Common myeloid progenitor, CD34-positive (primary cell): ENCODE results near the gene ARAF.

ENCODE experiments used
- CTCF ChIA-PET: fragments of 350-600 bp; sonication (Branson Sonifier 250); formaldehyde crosslinking; loops from one replicate; lab custom pipeline; 2021; ENCODE audit warnings: antibody characterized with exemption; lab: Charles Lee
- POLR2A ChIA-PET: fragments of 350-600 bp; sonication (Branson Sonifier 250); formaldehyde crosslinking; loops from one replicate; lab custom pipeline; 2021; ENCODE audit warnings: antibody characterized with exemption; lab: Charles Lee
- DNase-seq, 3 donors: peaks; one replicate each; pipeline versions ENCODE4 v3.0.0 to v3.0.0-alpha.2; 2013
- H3K27ac ChIP-seq, 2 experiments: 1 replicate in 1 of 2; 2 replicates in 1 of 2; pipeline ENCODE4 v1.7.0; 2013; ENCODE audit warnings: inconsistent platforms in 2 of 2, low read length in 2 of 2, mild to moderate bottlenecking in 2 of 2, low read depth in 1 of 2, moderate library complexity in 1 of 2; ENCODE audit not compliant: severe bottlenecking in 2 of 2, insufficient read depth in 1 of 2, poor library complexity in 1 of 2
- H3K27me3 ChIP-seq, 5 experiments: replicated peaks in 2 of 5; 1 replicate in 3 of 5; 2 replicates in 2 of 5; pipeline versions ENCODE4 v1.6.1 to v1.7.0; 2013; ENCODE audit warnings: low read length in 4 of 5, mild to moderate bottlenecking in 2 of 5, moderate library complexity in 2 of 5, inconsistent platforms in 1 of 5; ENCODE audit not compliant: insufficient read depth in 5 of 5, control insufficient read depth in 4 of 5
- H3K36me3 ChIP-seq, 4 experiments: 1 replicate in 2 of 4; 2 replicates in 2 of 4; pipeline versions ENCODE4 v1.6.1 to v1.7.0; 2013; ENCODE audit warnings: low read length in 3 of 4, control low read depth in 1 of 4, mild to moderate bottlenecking in 1 of 4; ENCODE audit not compliant: control insufficient read depth in 4 of 4, insufficient read depth in 4 of 4
- H3K4me1 ChIP-seq, 4 experiments: 1 replicate in 3 of 4; 2 replicates in 1 of 4; pipeline versions ENCODE4 v1.6.1 to v1.7.1; 2013; ENCODE audit warnings: low read length in 3 of 4, mild to moderate bottlenecking in 3 of 4, control low read depth in 1 of 4, inconsistent platforms in 1 of 4, moderate library complexity in 1 of 4; ENCODE audit not compliant: control insufficient read depth in 4 of 4, insufficient read depth in 4 of 4; ENCODE audit errors: control extremely low read depth in 1 of 4
- H3K4me3 ChIP-seq, 7 experiments: 1 replicate in 4 of 7; 2 replicates in 3 of 7; pipeline versions ENCODE4 v1.5.1 to v1.7.0; 2013; ENCODE audit warnings: mild to moderate bottlenecking in 7 of 7, low read length in 6 of 7, moderate library complexity in 6 of 7, inconsistent platforms in 2 of 7, low read depth in 2 of 7, control low read depth in 1 of 7; ENCODE audit not compliant: insufficient read depth in 4 of 7, control insufficient read depth in 1 of 7; ENCODE audit errors: extremely low read depth in 1 of 7
- H3K9me3 ChIP-seq, 5 experiments: 1 replicate in 4 of 5; 2 replicates in 1 of 5; pipeline versions ENCODE4 v1.6.1 to v1.7.1; 2013; ENCODE audit warnings: low read length in 4 of 5, mild to moderate bottlenecking in 2 of 5, inconsistent platforms in 1 of 5, low read depth in 1 of 5, moderate library complexity in 1 of 5; ENCODE audit not compliant: control insufficient read depth in 4 of 5, insufficient read depth in 2 of 5; ENCODE audit errors: control extremely low read depth in 1 of 5
- WGBS: methylation state at CpG from one replicate; pipeline ENCODE4 v1.1.5; 2013; ENCODE audit not compliant: insufficient coverage; 5-methylcytosine and 5-hydroxymethylcytosine counted together

ARAF gene

DNA sequence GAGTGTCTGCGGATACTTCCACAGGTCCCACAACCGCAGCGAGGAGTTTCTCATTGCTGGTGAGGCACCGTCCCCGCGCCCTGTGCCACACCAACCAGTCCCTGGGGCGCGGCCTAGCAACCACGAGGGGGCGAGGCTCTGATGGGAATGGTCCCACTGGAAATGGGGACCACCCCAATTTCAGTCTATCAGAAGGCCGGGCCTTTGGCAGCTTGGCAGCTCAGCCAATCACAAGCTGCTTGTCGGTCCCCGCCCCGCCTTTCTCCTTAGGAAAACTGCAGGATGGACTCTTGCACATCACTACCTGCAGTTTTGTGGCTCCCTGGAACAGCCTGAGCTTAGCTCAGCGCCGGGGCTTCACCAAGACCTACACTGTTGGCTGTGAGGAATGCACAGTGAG, 24.3 kb downstream of the ARAF start:
- ChIA-PET CTCF (no interaction called here), POLR2A (no interaction called here)
- Histone ChIP-seq H3K36me3 (peaks cover 0 to 13% (median 5%) of the 10 kb centered on the region in 4 experiments), H3K4me3 (no peak overlapping the region), H3K27ac (no peak overlapping the region), H3K4me1 (peaks cover 5 to 23% (median 16%) of the 10 kb centered on the region in 4 experiments), H3K9me3 (no peaks in the 10 kb centered on the region), H3K27me3 (peaks cover 0 to 2% (median 0%) of the 10 kb centered on the region in 5 experiments)
- WGBS = 84% methylated on average over 16 of the region's 16 CpGs
- DNase-seq = no peak

DNA sequence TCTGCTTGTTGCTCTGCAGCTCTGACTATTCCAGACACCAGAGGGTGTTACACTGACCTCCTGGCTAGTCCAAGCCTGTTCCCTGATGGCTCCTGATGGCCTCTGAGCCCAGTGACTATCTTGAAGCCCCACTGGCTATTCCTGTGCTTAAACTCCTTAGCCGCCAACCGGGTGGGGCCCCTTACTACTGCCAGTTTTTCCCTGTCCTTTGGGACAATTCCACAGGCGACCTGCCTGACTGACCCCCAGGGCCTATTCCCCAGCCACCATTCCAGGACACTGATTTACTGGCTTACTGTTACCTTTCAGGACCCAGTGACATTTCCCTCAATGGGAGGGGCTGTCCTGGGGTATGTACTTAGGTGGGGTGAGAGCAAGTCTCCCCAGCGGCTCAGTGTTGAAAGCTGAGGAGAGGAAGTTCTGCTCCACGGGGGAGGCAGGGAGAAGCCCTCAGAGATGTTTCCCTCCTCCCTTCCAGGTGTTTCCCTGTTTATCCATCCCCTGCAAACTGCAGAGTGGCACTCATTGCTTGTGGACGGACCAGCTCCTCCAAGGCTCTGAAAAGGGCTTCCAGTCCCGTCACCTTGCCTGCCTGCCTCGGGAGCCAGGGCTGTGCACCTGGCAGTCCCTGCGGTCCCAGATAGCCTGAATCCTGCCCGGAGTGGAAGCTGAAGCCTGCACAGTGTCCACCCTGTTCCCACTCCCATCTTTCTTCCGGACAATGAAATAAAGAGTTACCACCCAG, 25.2 kb downstream of the ARAF start:
- DNase-seq = no peak
- H3K27me3 ChIP-seq = peaks cover 0 to 2% (median 0%) of the 10 kb centered on the region in 5 experiments
- ChIA-PET CTCF (interaction anchor here (0.5 kb wide), 1 partner anchor 1982 kb away, joined by 3 read pairs; no protein-coding TSS in a partner anchor), POLR2A (no interaction called here)
- no peak overlapping the region for H3K4me3 ChIP-seq
- 89% methylated on average over 9 of the region's 11 CpGs for WGBS
- no peaks in the 10 kb centered on the region for H3K9me3 ChIP-seq
- peaks cover 5 to 23% (median 16%) of the 10 kb centered on the region in 4 experiments for H3K4me1 ChIP-seq
- peaks cover 0 to 13% (median 5%) of the 10 kb centered on the region in 4 experiments for H3K36me3 ChIP-seq
- no peak overlapping the region for H3K27ac ChIP-seq

DNA sequence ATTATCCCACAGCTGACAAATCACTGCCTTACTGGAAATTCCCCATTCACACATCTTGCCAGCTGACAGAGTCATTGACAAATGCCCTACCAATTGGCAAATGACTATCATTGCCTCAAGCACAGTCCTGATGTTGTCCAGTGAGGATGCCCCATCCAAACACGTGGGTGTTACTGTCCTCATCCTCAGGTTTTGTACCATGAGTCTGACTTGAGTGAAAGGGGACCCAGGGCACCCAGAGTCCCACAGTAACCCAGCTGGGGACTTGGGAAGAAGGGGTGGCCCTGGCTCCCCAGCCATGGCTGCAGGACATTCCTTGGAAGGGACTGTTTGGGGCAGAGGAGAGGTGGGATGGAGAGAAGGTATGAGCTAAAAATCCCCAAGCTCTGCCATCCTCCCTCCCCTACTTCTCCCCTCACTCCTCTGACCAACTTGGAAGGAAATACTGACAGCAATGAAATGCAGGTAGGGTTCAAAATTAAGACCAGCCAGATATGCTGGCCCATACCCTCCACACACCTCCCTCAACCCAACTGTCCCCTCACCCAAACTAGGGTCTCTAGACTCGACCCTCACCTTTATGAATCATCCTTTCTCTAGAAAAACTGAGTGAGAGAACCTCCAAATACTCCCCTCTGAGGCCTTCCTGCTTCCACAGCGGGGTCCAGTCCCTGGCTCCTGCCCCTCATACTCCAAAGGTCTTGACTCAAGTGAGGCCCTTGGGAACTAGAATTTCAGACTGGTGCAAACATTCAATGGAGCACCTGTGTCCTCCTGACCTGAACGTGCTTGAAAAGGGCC, 26.3 kb downstream of the ARAF start:
- Histone ChIP-seq H3K4me3 (no peak overlapping the region), H3K27ac (no peak overlapping the region), H3K36me3 (peaks cover 0 to 13% (median 5%) of the 10 kb centered on the region in 4 experiments), H3K27me3 (peaks cover 0 to 2% (median 0%) of the 10 kb centered on the region in 5 experiments), H3K4me1 (peaks cover 0 to 15% (median 12%) of the 10 kb centered on the region in 4 experiments), H3K9me3 (no peaks in the 10 kb centered on the region)
- no peak for DNase-seq
- WGBS = 50% methylated on average over 4 of the region's 4 CpGs
- ChIA-PET POLR2A (no interaction called here), CTCF (no interaction called here)

DNA sequence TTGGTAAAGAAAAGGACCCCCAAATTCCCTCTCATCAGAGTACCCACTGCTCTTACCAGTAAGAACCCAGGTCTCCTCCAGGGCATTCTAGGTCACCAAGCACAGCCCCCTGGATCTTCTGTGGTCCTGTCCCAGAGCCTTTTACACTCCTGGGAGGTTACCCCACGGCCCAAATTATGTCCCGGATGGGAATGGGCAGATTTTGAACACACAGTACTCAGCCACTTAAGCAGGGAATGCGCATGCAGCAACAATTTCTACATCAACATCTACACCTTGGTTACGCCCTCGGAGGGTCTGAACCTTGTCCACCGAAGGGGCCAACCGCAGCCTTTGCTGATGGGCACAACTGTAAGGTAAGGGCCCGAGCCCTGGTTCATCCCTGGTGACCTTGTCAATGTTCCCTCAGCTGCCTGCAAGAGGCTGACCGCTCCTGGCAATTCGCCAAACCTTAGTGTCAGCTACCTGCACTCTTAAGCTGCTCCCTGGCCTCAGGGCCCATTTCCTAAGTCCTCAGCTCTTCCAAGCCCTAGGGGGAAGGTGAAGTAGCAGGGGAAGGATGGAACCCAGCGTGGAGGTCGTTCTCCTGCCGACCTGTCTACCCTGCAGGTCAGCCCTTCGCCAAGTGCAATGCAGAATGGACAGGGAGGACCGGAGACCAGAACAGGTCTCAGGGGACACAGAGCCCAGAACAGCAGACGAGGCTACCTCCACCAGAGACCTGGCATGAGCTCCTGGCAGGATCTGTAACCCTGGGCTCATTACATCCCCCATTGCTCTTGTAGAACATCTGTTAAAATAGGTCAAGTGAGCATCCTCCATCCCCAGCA, 27.1 kb downstream of the ARAF start:
- DNase-seq = no peak
- ChIA-PET POLR2A (no interaction called here), CTCF (interaction anchor here (0.7 kb wide), 1 partner anchor 41 kb away, joined by 4 read pairs; the partner anchor contains the start of gene CFP)
- Histone ChIP-seq H3K27ac (no peak overlapping the region), H3K36me3 (peaks cover 0 to 13% (median 5%) of the 10 kb centered on the region in 4 experiments), H3K4me1 (peaks cover 0 to 7% (median 7%) of the 10 kb centered on the region in 4 experiments), H3K27me3 (peaks cover 0 to 2% (median 0%) of the 10 kb centered on the region in 5 experiments), H3K4me3 (no peak overlapping the region), H3K9me3 (no peaks in the 10 kb centered on the region)
- WGBS = 79% methylated on average over 13 of the region's 16 CpGs

DNA sequence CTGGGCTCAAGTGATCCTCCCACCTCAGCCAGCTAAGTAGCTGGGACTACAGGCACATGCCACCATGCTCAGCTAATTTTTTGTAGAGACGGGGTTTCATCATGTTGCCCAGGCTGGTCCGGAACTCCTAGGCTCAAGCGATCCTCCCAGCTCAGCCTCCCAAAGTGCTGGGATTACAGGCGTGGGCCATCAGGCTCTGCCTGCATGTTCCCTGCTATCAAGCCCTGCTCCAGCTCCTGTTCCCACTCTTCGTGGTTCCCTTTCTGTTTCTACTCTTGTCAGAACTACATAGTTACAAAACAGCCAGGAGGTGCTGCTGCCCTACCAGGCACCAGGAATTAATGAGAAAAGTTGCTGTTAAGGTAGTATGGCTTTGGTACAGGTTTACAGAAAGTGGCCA, 30.0 kb downstream of the ARAF start:
- DNase-seq = no peak
- H3K36me3 ChIP-seq = peaks cover 0 to 6% (median 0%) of the 10 kb centered on the region in 4 experiments
- ChIA-PET POLR2A (no interaction called here), CTCF (no interaction called here)
- H3K4me1 ChIP-seq = no peaks in the 10 kb centered on the region
- H3K9me3 ChIP-seq = peaks cover 0 to 3% (median 0%) of the 10 kb centered on the region in 5 experiments
- no peak overlapping the region for H3K4me3 ChIP-seq
- no peak overlapping the region for H3K27ac ChIP-seq
- peaks cover 0 to 2% (median 0%) of the 10 kb centered on the region in 5 experiments for H3K27me3 ChIP-seq
- WGBS = 89% methylated on average over 4 of the region's 5 CpGs

DNA sequence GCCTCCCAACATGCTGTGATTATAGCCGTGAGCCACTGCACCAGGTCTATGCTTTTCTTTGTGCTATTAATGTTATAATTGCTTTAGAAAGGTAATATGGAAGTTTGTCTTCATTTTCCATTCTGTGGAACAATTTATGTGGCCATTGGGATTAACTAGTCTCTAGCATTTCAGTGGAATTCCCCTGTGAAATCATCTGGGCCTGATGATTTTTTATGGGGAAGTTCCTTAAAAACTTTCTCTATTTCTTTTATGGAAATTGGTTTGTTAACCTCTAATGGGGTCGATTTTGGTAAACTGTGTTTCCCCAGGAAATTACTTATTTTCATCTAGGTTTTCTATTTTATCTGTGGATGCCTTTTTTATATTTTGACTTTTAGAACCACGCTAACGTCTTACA, 32.5 kb downstream of the ARAF start:
- Histone ChIP-seq H3K9me3 (peaks cover 0 to 6% (median 2%) of the 10 kb centered on the region in 5 experiments), H3K27ac (no peak overlapping the region), H3K36me3 (no peaks in the 10 kb centered on the region), H3K4me3 (no peak overlapping the region), H3K27me3 (no peaks in the 10 kb centered on the region), H3K4me1 (no peaks in the 10 kb centered on the region)
- POLR2A ChIA-PET = no interaction called here
- 86% methylated on average over 1 of the region's 4 CpGs for WGBS
- DNase-seq = no peak
- CTCF ChIA-PET = no interaction called here
